ENCODE measurements around the gene CCDC185.

Gene CCDC185

DNA sequence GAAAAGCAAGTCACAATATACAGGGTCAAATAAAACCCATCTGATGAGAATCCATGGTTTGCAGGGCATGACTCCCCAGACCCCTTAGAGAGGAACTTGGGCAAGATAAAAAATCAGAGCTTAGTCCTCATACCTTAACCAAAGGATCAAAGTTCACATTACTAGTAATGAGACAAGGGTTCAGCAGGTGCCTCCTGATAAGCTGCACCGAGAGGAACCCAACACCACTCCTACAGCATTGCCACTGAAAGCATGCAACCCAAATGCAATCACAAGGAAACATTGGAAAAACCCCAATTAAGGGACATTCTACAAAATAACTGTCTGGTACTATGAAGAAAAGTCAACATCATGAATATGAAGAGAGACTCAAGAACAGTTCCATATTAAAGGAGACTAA lies 29.7 kb downstream of the CCDC185 start:
- FAIRE-seq = no peak
- no peak for DNase-seq (ENCODE audit: insufficient read length, low spot score)
- TF ChIP-seq POLR2A (IDR thresholded peaks at IDR 0.05; ENCODE audit: low read depth, low read length) = no peak
- TF ChIP-seq SPI1 (IDR thresholded peaks at IDR 0.05; ENCODE audit: low read depth, low read length) = no peak
- no peak for TF ChIP-seq POU2F2 (IDR thresholded peaks at IDR 0.05; ENCODE audit: low read depth, low read length)
- no peak for TF ChIP-seq POLR2AphosphoS5 (IDR thresholded peaks at IDR 0.05; ENCODE audit: low read depth, low read length)
- no peak for TF ChIP-seq TAF1 (IDR thresholded peaks at IDR 0.05; ENCODE audit: low read depth, low read length)

DNA sequence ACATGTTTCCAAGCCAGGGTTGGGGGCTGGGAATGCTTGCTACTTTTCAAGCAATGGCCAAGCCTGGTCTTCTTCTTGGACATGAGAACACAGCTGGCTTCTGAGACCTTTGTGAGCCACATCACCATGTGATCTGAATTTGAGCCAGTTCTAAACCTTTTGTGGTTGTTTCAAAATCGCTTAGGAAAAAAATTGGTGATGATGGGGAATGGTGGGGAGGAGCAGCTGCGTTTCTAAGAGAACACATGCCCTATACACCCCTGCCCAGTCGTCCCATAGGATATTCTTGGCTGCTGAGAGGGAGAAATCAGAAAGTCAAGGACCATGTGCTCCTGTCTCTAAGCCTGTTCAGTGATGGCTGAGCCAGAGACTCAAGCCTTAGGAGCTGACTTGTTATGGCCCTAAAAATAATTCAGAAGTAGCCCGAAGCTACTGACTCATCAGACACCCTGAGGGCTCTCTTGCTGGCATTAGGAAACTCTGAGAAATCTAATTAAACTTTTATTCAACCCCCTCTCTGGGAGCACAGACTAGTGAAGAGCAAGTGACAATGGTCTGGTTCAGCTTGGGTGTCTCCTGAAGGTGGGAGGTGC lies 30.5 kb downstream of the CCDC185 start:
- no peak for DNase-seq (ENCODE audit: insufficient read length, low spot score)
- TF ChIP-seq POU2F2 (IDR thresholded peaks at IDR 0.05; ENCODE audit: low read depth, low read length) (no peak), TAF1 (IDR thresholded peaks at IDR 0.05; ENCODE audit: low read depth, low read length) (no peak), POLR2AphosphoS5 (IDR thresholded peaks at IDR 0.05; ENCODE audit: low read depth, low read length) (no peak), PAX5 (IDR thresholded peaks at IDR 0.05; ENCODE audit: insufficient read depth, low read length, severe bottlenecking) (no peak), POLR2A (IDR thresholded peaks at IDR 0.05; ENCODE audit: low read depth, low read length) (no peak), SPI1 (IDR thresholded peaks at IDR 0.05; ENCODE audit: low read depth, low read length) (no peak)
- FAIRE-seq = no peak

DNA sequence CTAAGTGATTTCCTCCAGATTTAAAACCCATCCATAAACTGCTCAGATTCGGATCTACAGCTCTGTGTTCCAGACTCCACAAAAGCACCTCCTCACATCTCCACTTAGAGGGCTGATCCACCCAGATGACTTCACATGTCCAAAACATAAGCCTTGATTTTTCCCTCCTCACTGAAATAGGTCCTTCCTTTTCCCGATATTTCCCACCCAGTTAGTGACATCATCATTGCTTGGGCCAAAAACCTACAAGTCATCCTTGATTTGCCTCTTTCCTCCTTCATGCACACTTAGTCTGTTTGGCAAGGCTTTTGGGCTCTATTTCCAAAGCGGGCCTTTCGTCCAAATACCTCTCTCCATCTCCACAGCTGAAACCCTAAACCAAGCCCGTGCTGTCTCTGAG lies 32.3 kb downstream of the CCDC185 start:
- TF ChIP-seq POLR2A (IDR thresholded peaks at IDR 0.05; ENCODE audit: low read depth, low read length) (no peak), POLR2AphosphoS5 (IDR thresholded peaks at IDR 0.05; ENCODE audit: low read depth, low read length) (no peak), SPI1 (IDR thresholded peaks at IDR 0.05; ENCODE audit: low read depth, low read length) (no peak), POU2F2 (IDR thresholded peaks at IDR 0.05; ENCODE audit: low read depth, low read length) (no peak), TAF1 (IDR thresholded peaks at IDR 0.05; ENCODE audit: low read depth, low read length) (no peak), PAX5 (IDR thresholded peaks at IDR 0.05; ENCODE audit: insufficient read depth, low read length, severe bottlenecking) (no peak)
- no peak for FAIRE-seq
- DNase-seq (ENCODE audit: insufficient read length, low spot score) = no peak

DNA sequence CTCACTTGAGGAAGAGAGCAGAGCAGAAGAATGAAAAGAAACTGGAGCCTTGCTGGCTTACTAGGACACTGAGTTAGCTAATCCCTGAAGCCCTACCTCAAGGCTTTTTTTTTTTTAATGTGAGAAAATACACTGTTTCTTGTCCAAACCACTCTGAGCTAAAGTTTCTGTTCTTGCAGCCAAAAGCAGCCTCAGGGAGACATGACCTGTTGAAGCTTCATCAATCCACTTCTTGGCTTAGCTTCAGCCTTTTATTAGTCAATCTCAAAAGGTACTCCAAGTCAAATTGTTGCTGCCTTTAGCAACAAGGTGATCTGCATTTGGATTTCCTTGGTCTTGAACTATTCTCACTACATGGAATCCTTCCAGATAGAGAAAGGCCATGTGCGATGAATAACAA lies 33.7 kb downstream of the CCDC185 start:
- no peak for FAIRE-seq
- TF ChIP-seq SPI1 (IDR thresholded peaks at IDR 0.05; ENCODE audit: low read depth, low read length) (no peak), PAX5 (IDR thresholded peaks at IDR 0.05; ENCODE audit: insufficient read depth, low read length, severe bottlenecking) (no peak), POU2F2 (IDR thresholded peaks at IDR 0.05; ENCODE audit: low read depth, low read length) (no peak), POLR2AphosphoS5 (IDR thresholded peaks at IDR 0.05; ENCODE audit: low read depth, low read length) (no peak), TAF1 (IDR thresholded peaks at IDR 0.05; ENCODE audit: low read depth, low read length) (no peak), POLR2A (IDR thresholded peaks at IDR 0.05; ENCODE audit: low read depth, low read length) (no peak)
- no peak for DNase-seq (ENCODE audit: insufficient read length, low spot score)

DNA sequence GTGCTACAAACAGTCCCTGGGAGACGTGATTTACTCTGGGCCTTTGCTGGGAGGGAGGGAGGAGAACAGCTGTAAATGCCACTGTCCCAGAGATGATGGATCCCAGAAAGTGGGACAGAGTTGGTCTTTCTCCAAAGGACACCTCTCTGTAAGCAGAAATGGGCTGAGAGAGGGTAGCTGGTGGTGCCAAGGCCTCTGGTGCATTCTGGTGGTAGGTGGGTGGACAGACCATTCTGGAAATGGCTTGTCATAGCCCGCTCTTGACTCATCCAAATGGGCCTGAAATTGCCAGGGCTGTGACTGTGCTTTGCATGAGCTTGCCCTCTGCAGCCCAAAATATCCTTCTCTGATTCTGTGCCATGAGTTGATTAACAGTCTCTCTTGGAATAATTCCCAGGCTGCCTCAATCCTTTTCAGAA lies 36.1 kb downstream of the CCDC185 start:
- FAIRE-seq (no peak), DNase-seq (ENCODE audit: insufficient read length, low spot score) (no peak)
- TF ChIP-seq TAF1 (IDR thresholded peaks at IDR 0.05; ENCODE audit: low read depth, low read length) (no peak), POLR2AphosphoS5 (IDR thresholded peaks at IDR 0.05; ENCODE audit: low read depth, low read length) (no peak), POU2F2 (IDR thresholded peaks at IDR 0.05; ENCODE audit: low read depth, low read length) (no peak), POLR2A (IDR thresholded peaks at IDR 0.05; ENCODE audit: low read depth, low read length) (no peak), PAX5 (IDR thresholded peaks at IDR 0.05; ENCODE audit: insufficient read depth, low read length, severe bottlenecking) (no peak), SPI1 (IDR thresholded peaks at IDR 0.05; ENCODE audit: low read depth, low read length) (no peak)

DNA sequence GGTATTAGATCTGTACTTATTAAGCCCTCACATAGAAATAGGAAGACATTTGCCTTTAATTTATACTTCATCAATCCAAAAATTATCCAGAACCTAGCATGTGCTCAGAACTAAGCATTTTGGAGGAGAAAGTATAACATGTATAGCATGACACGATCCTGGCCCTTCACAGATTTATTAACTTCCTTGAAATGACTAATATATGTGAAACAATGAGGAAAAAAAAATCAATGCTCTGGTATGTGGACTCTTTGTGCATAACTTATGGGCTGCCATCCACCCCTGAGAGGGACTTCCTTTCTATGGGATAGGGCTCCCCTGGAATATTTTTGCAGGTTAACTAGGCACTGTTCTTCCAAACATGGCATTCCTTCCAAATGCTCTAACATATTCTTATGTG lies 36.6 kb downstream of the CCDC185 start:
- no peak for TF ChIP-seq TAF1 (IDR thresholded peaks at IDR 0.05; ENCODE audit: low read depth, low read length)
- TF ChIP-seq POLR2AphosphoS5 (IDR thresholded peaks at IDR 0.05; ENCODE audit: low read depth, low read length) = no peak
- no peak for TF ChIP-seq POLR2A (IDR thresholded peaks at IDR 0.05; ENCODE audit: low read depth, low read length)
- no peak for TF ChIP-seq PAX5 (IDR thresholded peaks at IDR 0.05; ENCODE audit: insufficient read depth, low read length, severe bottlenecking)
- no peak for TF ChIP-seq POU2F2 (IDR thresholded peaks at IDR 0.05; ENCODE audit: low read depth, low read length)
- TF ChIP-seq SPI1 (IDR thresholded peaks at IDR 0.05; ENCODE audit: low read depth, low read length) = no peak
- DNase-seq (ENCODE audit: insufficient read length, low spot score) (no peak), FAIRE-seq (no peak)

DNA sequence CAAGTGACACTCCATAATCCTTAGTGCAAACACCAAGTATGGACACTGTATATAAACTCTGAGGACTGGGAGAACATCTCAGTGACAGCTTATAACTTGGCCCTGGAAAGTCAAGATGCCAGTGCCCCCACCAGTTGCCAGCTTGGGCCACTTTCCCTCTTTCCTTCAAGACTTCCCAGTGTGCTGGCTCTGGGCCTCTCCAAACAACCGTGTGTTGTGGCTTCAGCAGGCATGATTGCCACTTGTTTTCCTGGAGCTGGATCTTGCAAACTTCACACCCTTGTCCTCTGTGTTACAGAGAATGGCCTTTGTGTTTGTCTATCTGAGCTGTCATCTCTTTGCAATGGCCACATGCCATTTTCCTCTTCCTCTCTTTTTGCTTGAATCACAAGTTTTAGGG lies 37.0 kb downstream of the CCDC185 start:
- FAIRE-seq = no peak

DNA sequence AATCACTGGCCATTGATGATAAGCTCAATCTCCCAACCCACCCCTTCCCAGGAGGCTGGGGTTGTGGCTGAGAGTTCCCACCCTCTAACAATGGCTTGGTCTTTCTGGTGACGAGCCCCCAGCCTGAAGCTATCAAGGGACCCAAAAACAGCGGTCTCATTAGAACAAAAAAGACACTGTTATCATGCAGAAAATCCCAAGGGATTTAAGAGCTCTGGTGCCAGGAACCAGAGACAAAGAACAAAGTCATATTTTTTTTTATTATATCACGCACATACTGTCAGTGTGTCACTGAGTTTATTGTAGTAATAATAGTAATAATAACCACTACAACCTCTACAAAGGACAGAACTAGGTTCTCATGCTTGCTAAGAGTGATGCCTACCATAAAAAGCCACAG lies 43.9 kb downstream of the CCDC185 start:
- DNase-seq (ENCODE audit: insufficient read length, low spot score) = no peak
- TF ChIP-seq POU2F2 (IDR thresholded peaks at IDR 0.05; ENCODE audit: low read depth, low read length) (no peak), TAF1 (IDR thresholded peaks at IDR 0.05; ENCODE audit: low read depth, low read length) (no peak), POLR2A (IDR thresholded peaks at IDR 0.05; ENCODE audit: low read depth, low read length) (no peak), PAX5 (IDR thresholded peaks at IDR 0.05; ENCODE audit: insufficient read depth, low read length, severe bottlenecking) (no peak), POLR2AphosphoS5 (IDR thresholded peaks at IDR 0.05; ENCODE audit: low read depth, low read length) (no peak)
- no peak for FAIRE-seq

More for the DNA sequence above, 37.0 kb downstream of the CCDC185 start:
- DNase-seq (ENCODE audit: insufficient read length, low spot score) = no peak
- TF ChIP-seq POLR2AphosphoS5 (IDR thresholded peaks at IDR 0.05; ENCODE audit: low read depth, low read length) = no peak
- no peak for TF ChIP-seq TAF1 (IDR thresholded peaks at IDR 0.05; ENCODE audit: low read depth, low read length)
- no peak for TF ChIP-seq SPI1 (IDR thresholded peaks at IDR 0.05; ENCODE audit: low read depth, low read length)
- TF ChIP-seq POU2F2 (IDR thresholded peaks at IDR 0.05; ENCODE audit: low read depth, low read length) = no peak
- TF ChIP-seq PAX5 (IDR thresholded peaks at IDR 0.05; ENCODE audit: insufficient read depth, low read length, severe bottlenecking) = no peak
- no peak for TF ChIP-seq POLR2A (IDR thresholded peaks at IDR 0.05; ENCODE audit: low read depth, low read length)

DNA sequence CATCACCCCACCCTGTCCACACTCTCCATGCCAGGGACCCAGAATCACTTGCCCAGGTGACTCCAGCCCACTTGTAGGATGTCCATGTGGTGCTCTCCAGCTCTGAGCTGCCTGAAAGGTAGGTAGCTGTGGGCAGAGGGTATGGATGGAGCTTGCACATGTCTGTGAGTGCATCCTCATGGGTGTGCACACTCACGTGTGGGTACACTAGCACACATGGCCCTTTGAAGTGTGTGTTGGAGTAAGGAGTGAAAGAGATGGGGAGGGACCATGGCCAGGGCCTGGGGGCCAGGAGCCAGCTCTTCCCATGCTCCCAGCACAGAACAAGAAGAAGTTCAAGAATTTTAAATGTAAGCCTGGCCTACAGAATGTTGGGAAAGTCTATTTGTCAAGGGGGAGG lies 50.2 kb downstream of the CCDC185 start:
- TF ChIP-seq POU2F2 (IDR thresholded peaks at IDR 0.05; ENCODE audit: low read depth, low read length) (no peak), SPI1 (IDR thresholded peaks at IDR 0.05; ENCODE audit: low read depth, low read length) (no peak), POLR2A (IDR thresholded peaks at IDR 0.05; ENCODE audit: low read depth, low read length) (no peak), PAX5 (IDR thresholded peaks at IDR 0.05; ENCODE audit: insufficient read depth, low read length, severe bottlenecking) (no peak), POLR2AphosphoS5 (IDR thresholded peaks at IDR 0.05; ENCODE audit: low read depth, low read length) (no peak), TAF1 (IDR thresholded peaks at IDR 0.05; ENCODE audit: low read depth, low read length) (no peak)
- no peak for FAIRE-seq
- DNase-seq (ENCODE audit: insufficient read length, low spot score) = no peak

DNA sequence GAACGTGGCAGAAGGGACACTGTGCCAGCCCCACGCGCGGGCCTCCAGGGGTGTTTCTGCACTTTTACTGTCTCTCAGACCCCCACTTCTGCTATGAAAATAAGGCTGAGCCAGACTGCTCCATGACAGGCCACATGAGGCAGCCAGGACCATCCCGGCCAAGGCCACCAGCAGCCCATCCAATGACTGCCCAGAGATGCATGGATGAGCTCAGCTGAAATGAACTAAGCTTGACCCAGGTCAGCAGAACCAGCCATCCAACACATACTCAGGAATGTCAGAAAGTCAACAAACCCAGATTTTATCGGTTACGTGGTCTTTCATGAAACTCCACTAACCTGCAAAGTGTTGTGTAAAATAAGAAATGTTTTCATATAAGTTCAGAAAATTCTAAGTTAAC lies 51.2 kb downstream of the CCDC185 start:
- FAIRE-seq (no peak), DNase-seq (ENCODE audit: insufficient read length, low spot score) (no peak)
- TF ChIP-seq POLR2A (IDR thresholded peaks at IDR 0.05; ENCODE audit: low read depth, low read length) (no peak), SPI1 (IDR thresholded peaks at IDR 0.05; ENCODE audit: low read depth, low read length) (no peak), PAX5 (IDR thresholded peaks at IDR 0.05; ENCODE audit: insufficient read depth, low read length, severe bottlenecking) (no peak), POLR2AphosphoS5 (IDR thresholded peaks at IDR 0.05; ENCODE audit: low read depth, low read length) (no peak), POU2F2 (IDR thresholded peaks at IDR 0.05; ENCODE audit: low read depth, low read length) (no peak), TAF1 (IDR thresholded peaks at IDR 0.05; ENCODE audit: low read depth, low read length) (no peak)
